A673 (cell line): ENCODE results near the gene DMD.

Experiments used
- EZH2 ChIP-seq: fragments of 200-600 bp; sonication (generic); IDR thresholded peaks from 2 replicates; pipeline ENCODE4 v1.6.1; 2017; ENCODE audit warnings: borderline replicate concordance, low read depth, mild to moderate bottlenecking, mixed read lengths, antibody characterized with exemption, low read length; ENCODE audit not compliant: poor library complexity, severe bottlenecking
- TF ChIP-seq, protein P1 (sequence below): fragments of 300-800, 200-600 bp; sonication (generic); conservative IDR thresholded peaks from 2 replicates; pipeline ENCODE4 v1.5.1; 2017; ENCODE audit warnings: low read depth, mild to moderate bottlenecking, antibody characterized with exemption, low read length, moderate library complexity, mixed read lengths

DNA sequence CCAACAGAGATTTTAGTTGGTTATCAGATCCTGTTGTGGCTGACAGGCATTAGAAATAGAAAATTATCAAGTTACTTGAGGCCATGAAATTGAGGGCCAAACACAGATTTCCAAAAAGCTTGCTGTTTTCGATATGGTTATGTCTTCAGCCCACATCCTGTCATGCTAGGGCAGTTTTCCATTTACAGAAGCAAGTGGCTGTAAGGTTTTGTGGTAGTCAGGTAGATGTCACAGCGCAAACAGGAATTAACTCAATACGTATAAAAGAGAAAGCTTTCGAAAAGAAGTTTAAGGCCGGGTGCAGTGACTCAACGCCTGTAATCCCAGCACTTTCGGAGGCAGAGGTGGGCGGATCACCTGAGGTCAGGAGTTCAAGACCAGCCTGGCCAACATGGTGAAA lies 104.6 kb downstream of the DMD start:
- TF ChIP-seq, protein P1, sequence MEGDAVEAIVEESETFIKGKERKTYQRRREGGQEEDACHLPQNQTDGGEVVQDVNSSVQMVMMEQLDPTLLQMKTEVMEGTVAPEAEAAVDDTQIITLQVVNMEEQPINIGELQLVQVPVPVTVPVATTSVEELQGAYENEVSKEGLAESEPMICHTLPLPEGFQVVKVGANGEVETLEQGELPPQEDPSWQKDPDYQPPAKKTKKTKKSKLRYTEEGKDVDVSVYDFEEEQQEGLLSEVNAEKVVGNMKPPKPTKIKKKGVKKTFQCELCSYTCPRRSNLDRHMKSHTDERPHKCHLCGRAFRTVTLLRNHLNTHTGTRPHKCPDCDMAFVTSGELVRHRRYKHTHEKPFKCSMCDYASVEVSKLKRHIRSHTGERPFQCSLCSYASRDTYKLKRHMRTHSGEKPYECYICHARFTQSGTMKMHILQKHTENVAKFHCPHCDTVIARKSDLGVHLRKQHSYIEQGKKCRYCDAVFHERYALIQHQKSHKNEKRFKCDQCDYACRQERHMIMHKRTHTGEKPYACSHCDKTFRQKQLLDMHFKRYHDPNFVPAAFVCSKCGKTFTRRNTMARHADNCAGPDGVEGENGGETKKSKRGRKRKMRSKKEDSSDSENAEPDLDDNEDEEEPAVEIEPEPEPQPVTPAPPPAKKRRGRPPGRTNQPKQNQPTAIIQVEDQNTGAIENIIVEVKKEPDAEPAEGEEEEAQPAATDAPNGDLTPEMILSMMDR, result no peak
- TF ChIP-seq EZH2, result no peak
